CD14-positive monocyte (primary cell): ENCODE results near the gene NAPB. TPM values are rescaled to one million over a fixed set of nuclear protein-coding genes. Genes with fewer than 3 reads are reported as not detected.

Experiments used
- DNase-seq, 3 donors: peaks; one replicate each; pipeline ENCODE4 v3.0.0-alpha.2; 2011 to 2022
- H2AFZ ChIP-seq: 2 replicates; pipeline ENCODE4 v1.6.0; 2012; ENCODE audit warnings: mild to moderate bottlenecking, low read depth, low read length, inconsistent platforms; ENCODE audit not compliant: insufficient read depth, poor library complexity, severe bottlenecking
- H3K27ac ChIP-seq, 2 donors: 1 replicate in 1 of 2; 2 replicates in 1 of 2; pipeline ENCODE4 v1.5.1; 2012 to 2013; ENCODE audit warnings: low read length in 2 of 2, control low read depth in 1 of 2, inconsistent platforms in 1 of 2, low read depth in 1 of 2, mild to moderate bottlenecking in 1 of 2
- H3K27me3 ChIP-seq, 2 donors: one replicate each; pipeline versions ENCODE4 v1.6.0 to v1.6.1; 2011 to 2013; ENCODE audit warnings: low read length in 2 of 2; ENCODE audit not compliant: control insufficient read depth in 2 of 2, insufficient read depth in 2 of 2
- H3K36me3 ChIP-seq, 2 donors: replicated peaks in 1 of 2; 1 replicate in 1 of 2; 2 replicates in 1 of 2; pipeline versions ENCODE4 v1.5.1 to v1.6.1; 2012 to 2013; ENCODE audit warnings: low read length in 2 of 2, control low read depth in 1 of 2, inconsistent platforms in 1 of 2, mild to moderate bottlenecking in 1 of 2; ENCODE audit not compliant: insufficient read depth in 2 of 2, control insufficient read depth in 1 of 2
- H3K4me1 ChIP-seq, 2 donors: 1 replicate in 1 of 2; 2 replicates in 1 of 2; pipeline versions ENCODE4 v1.5.1 to v1.6.1; 2012 to 2013; ENCODE audit warnings: low read length in 2 of 2, control low read depth in 1 of 2, inconsistent platforms in 1 of 2, mild to moderate bottlenecking in 1 of 2, moderate library complexity in 1 of 2; ENCODE audit not compliant: insufficient read depth in 2 of 2, control insufficient read depth in 1 of 2
- H3K4me2 ChIP-seq: replicated peaks from 2 replicates; pipeline ENCODE3; 2012; ENCODE audit warnings: low read length, moderate library complexity, mild to moderate bottlenecking; ENCODE audit not compliant: poor library complexity, severe bottlenecking; ENCODE audit errors: extremely low read depth
- H3K4me3 ChIP-seq, 3 experiments: fragments of 200-600 bp in 1 of 3; sonication (generic) in 1 of 3; replicated peaks in 1 of 3; 1 replicate in 2 of 3; 2 replicates in 1 of 3; pipeline ENCODE4 v1.5.1; 2011 to 2013; ENCODE audit warnings: low read length in 3 of 3, mild to moderate bottlenecking in 3 of 3, control low read depth in 2 of 3, low read depth in 2 of 3, inconsistent platforms in 1 of 3, moderate library complexity in 1 of 3
- H3K79me2 ChIP-seq: 2 replicates; pipeline ENCODE4 v1.6.0; 2012; ENCODE audit warnings: mild to moderate bottlenecking, control low read depth, inconsistent platforms, low read length, moderate library complexity; ENCODE audit not compliant: insufficient read depth
- H3K9ac ChIP-seq: 2 replicates; pipeline ENCODE4 v1.6.0; 2017; ENCODE audit warnings: low read length, mild to moderate bottlenecking; ENCODE audit not compliant: insufficient read depth, poor library complexity, severe bottlenecking
- H3K9me3 ChIP-seq, 2 donors: replicated peaks in 1 of 2; 1 replicate in 1 of 2; 2 replicates in 1 of 2; pipeline versions ENCODE4 v1.5.1 to v1.6.1; 2012 to 2013; ENCODE audit warnings: low read length in 2 of 2, control low read depth in 1 of 2; ENCODE audit not compliant: control insufficient read depth in 1 of 2, insufficient read depth in 1 of 2
- H4K20me1 ChIP-seq: 2 replicates; pipeline ENCODE4 v1.6.0; 2012; ENCODE audit warnings: mild to moderate bottlenecking, low read length, control low read depth, moderate library complexity; ENCODE audit not compliant: insufficient read depth
- H3K27ac Mint-ChIP-seq, 7 donors: one replicate each; pipeline ENCODE4 v1.8.0; 2020; ENCODE audit warnings: mild to moderate bottlenecking in 7 of 7, mixed read lengths in 7 of 7, moderate library complexity in 6 of 7, inconsistent platforms in 2 of 7
- H3K27me3 Mint-ChIP-seq, 3 donors: one replicate each; pipeline ENCODE4 v1.8.0; 2021 to 2022; ENCODE audit warnings: low read depth in 3 of 3, mild to moderate bottlenecking in 3 of 3, mixed read lengths in 3 of 3, moderate library complexity in 3 of 3, inconsistent platforms in 1 of 3
- H3K36me3 Mint-ChIP-seq, 2 donors: one replicate each; pipeline ENCODE4 v1.8.0; 2020; ENCODE audit warnings: mixed read lengths in 2 of 2, inconsistent platforms in 1 of 2, mild to moderate bottlenecking in 1 of 2
- H3K4me1 Mint-ChIP-seq: one replicate; pipeline ENCODE4 v1.8.0; 2020; ENCODE audit warnings: mild to moderate bottlenecking, mixed read lengths
- H3K4me3 Mint-ChIP-seq, 2 donors: one replicate each; pipeline ENCODE4 v1.8.0; 2020; ENCODE audit warnings: mild to moderate bottlenecking in 2 of 2, mixed read lengths in 2 of 2, moderate library complexity in 1 of 2
- H3K9me3 Mint-ChIP-seq, 7 donors: one replicate each; pipeline ENCODE4 v1.8.0; 2020 to 2022; ENCODE audit warnings: mixed read lengths in 7 of 7, mild to moderate bottlenecking in 6 of 7, moderate library complexity in 6 of 7, inconsistent platforms in 2 of 7
- whole genome bisulfite sequencing: methylation state at CpG from one replicate; pipeline ENCODE4 v1.1.5; 2013; ENCODE audit warnings: missing lambda C conversion rate; ENCODE audit not compliant: insufficient coverage; 5-methylcytosine and 5-hydroxymethylcytosine counted together
- intact Hi-C, 2 donors: fragments of 100-400 bp; cut with micrococcal nuclease; formaldehyde crosslinking; loops; one replicate each; pipeline versions ENCODE4 v1.15.0 to v1.15.1; 2023
- polyA plus RNA-seq, 3 donors: library from polyadenylated mRNA; depleted of rRNA in 1 of 3; unstranded in 2 of 3; stranded (reverse) in 1 of 3; fragments of 300-500 nt in 2 of 3; fragments of >200 nt in 1 of 3; fragmentation: Illumina TruSeq in 2 of 3; gene quantifications; 1 replicate in 2 of 3; 2 replicates in 1 of 3; pipeline ENCODE4 v1.2.3, GENCODE V29; 2012 to 2021
- TF ChIP-seq, protein P1 (sequence below): fragments of 200-600 bp; IDR thresholded peaks from one replicate; pipeline ENCODE4 v1.8.0; 2022; ENCODE audit warnings: antibody characterized with exemption, mild to moderate bottlenecking

Gene NAPB
- polyA plus RNA-seq, 3 donors: 2.4 to 6.3 (median 2.6) TPM

DNA sequence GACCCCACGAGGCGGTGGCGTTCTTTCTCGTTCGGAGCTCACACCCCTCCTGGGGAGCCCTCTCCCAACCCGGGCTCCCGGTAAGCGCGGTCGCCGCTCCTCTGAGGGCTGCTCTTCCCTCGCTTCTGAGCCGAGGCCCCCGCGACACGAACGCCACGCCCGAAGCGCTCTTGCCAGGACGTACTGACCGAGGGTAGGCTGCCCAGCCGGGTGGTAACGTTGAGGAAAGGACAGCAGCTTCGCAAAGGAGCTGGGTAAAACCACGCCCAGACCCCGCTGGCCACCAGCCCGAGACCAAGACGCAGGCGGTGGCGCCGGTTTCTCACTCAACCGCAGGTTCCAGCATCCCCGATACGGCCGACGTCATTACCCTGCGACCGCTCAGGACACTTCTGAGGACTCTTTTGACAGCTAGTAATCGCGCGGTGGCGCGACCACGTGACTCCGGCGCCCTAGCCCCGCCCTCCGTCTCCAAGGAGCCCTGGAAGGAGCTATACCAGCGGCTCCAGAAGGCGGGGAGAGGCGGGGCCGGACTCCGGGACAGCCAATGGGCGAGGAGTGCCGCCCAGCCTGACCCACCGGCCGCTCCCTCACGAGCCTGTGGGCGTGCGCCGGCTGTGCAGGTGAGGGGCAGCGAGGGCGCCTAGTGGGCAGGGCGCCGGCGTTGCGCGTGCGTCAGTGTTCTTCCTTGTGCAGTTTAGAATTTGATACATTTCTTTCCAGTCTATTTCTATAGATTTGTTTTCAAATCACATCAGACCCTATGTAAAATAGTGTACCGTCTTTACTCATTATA is 63.3 kb downstream of the NAPB start:
- peaks cover 28 to 38% of the 10 kb centered on the region in 2 donors for H3K4me1 ChIP-seq
- Mint-ChIP-seq H3K27me3 (peaks cover 0 to 3% (median 0%) of the 10 kb centered on the region in 3 donors), H3K27ac (peak overlapping the region; percentile 93 to 98 (median 94)), H3K4me1 (peaks cover 32% of the 10 kb centered on the region), H3K36me3 (peaks cover 13 to 21% of the 10 kb centered on the region in 2 donors), H3K4me3 (peak overlapping the region; percentile 76 to 87), H3K9me3 (no peaks in the 10 kb centered on the region)
- H3K4me2 ChIP-seq: peak overlapping the region; percentile 95
- peak overlapping the region; percentile 92 to 95 for H3K27ac ChIP-seq
- intact Hi-C loops: loop anchor here in 1 of 2 donors (1.0 to 5.0 kb wide), 2 partner anchors 8 to 64 kb away; partner anchors contain the start of genes NAPB and NXT1
- no peaks in the 10 kb centered on the region for H3K9me3 ChIP-seq
- H3K27me3 ChIP-seq: no peaks in the 10 kb centered on the region
- H3K4me3 ChIP-seq: peak overlapping the region; percentile 45 to 84 (median 70)
- peak overlapping the region; percentile 55 for H2AFZ ChIP-seq
- H3K9ac ChIP-seq: peak overlapping the region; percentile 84
- H3K36me3 ChIP-seq: peaks cover 13 to 21% of the 10 kb centered on the region in 2 donors
- under 1% methylated on average over 69 of the region's 71 CpGs for WGBS
- H4K20me1 ChIP-seq: peaks cover 3% of the 10 kb centered on the region
- TF ChIP-seq, protein P1, sequence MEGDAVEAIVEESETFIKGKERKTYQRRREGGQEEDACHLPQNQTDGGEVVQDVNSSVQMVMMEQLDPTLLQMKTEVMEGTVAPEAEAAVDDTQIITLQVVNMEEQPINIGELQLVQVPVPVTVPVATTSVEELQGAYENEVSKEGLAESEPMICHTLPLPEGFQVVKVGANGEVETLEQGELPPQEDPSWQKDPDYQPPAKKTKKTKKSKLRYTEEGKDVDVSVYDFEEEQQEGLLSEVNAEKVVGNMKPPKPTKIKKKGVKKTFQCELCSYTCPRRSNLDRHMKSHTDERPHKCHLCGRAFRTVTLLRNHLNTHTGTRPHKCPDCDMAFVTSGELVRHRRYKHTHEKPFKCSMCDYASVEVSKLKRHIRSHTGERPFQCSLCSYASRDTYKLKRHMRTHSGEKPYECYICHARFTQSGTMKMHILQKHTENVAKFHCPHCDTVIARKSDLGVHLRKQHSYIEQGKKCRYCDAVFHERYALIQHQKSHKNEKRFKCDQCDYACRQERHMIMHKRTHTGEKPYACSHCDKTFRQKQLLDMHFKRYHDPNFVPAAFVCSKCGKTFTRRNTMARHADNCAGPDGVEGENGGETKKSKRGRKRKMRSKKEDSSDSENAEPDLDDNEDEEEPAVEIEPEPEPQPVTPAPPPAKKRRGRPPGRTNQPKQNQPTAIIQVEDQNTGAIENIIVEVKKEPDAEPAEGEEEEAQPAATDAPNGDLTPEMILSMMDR: no peak
- peaks cover 23% of the 10 kb centered on the region for H3K79me2 ChIP-seq
- peak; percentile 100 for DNase-seq

DNA sequence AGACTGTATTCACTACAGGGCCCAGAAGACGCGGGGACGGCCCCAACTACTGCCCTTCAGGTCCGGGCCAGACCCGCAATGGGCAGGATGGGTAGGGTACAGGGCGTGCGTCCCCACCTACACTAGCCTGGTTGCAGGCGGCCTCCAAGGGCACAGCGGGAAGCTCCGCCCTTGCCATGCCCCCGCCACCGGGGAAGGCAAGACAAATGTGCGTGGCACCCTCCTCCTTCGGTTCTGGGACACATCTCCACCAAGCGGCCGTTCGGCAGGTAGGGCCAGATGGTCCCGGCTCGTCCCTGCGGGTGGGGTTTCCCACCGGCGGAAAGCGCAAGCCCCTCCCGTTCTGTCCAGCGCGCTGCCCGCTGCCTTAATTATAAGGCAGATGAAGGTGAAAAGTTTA is 65.1 kb downstream of the NAPB start:
- Histone ChIP-seq H3K4me1 (peaks cover 34 to 41% of the 10 kb centered on the region in 2 donors), H3K9me3 (no peaks in the 10 kb centered on the region), H3K9ac (no peak overlapping the region), H3K27ac (no peak overlapping the region), H3K4me3 (no peak overlapping the region), H3K27me3 (no peaks in the 10 kb centered on the region), H4K20me1 (peaks cover 6% of the 10 kb centered on the region), H2AFZ (no peak overlapping the region), H3K79me2 (peaks cover 32% of the 10 kb centered on the region), H3K4me2 (no peak overlapping the region), H3K36me3 (peaks cover 13 to 21% of the 10 kb centered on the region in 2 donors)
- TF ChIP-seq, protein P1: no peak
- Mint-ChIP-seq H3K27me3 (no peaks in the 10 kb centered on the region), H3K4me1 (peaks cover 38% of the 10 kb centered on the region), H3K36me3 (peaks cover 13 to 20% of the 10 kb centered on the region in 2 donors), H3K9me3 (no peaks in the 10 kb centered on the region), H3K27ac (peak overlapping the region in 2 of 7 donors; percentile 50 to 67), H3K4me3 (no peak overlapping the region)
- 97% methylated on average over 17 of the region's 27 CpGs for WGBS
- intact Hi-C loops: loop anchor here in 1 of 2 donors (5.0 kb wide), 1 partner anchor 66 kb away; the partner anchor contains the start of gene NAPB
- no peak for DNase-seq
